H9 (cell line): ENCODE measurements around the gene NAA25. TPM values are rescaled to one million over a fixed set of nuclear protein-coding genes. Genes with fewer than 3 reads are reported as not detected.

ENCODE experiments used
- DNase-seq: peaks from one replicate; pipeline ENCODE4 v3.0.0-alpha.2; 2017
- H2AFZ ChIP-seq: one replicate; pipeline ENCODE4 v1.6.1; 2013; ENCODE audit warnings: mild to moderate bottlenecking, low read length, control low read depth, moderate library complexity
- H2AK5ac ChIP-seq: 2 replicates; pipeline ENCODE4 v1.6.1; 2013; ENCODE audit warnings: low read length, control low read depth, mixed read lengths; ENCODE audit not compliant: insufficient read length
- H2BK120ac ChIP-seq: one replicate; pipeline ENCODE4 v1.6.1; 2013; ENCODE audit warnings: low read depth, mild to moderate bottlenecking, low read length, control low read depth, inconsistent platforms; ENCODE audit not compliant: poor library complexity, severe bottlenecking
- H2BK12ac ChIP-seq: 2 replicates; pipeline ENCODE4 v1.6.1; 2013; ENCODE audit warnings: low read length, control low read depth, mixed read lengths, low read depth; ENCODE audit not compliant: insufficient read length
- H2BK15ac ChIP-seq: 2 replicates; pipeline ENCODE4 v1.6.1; 2013; ENCODE audit warnings: low read depth, low read length, control low read depth
- H2BK20ac ChIP-seq: one replicate; pipeline ENCODE4 v1.6.1; 2013; ENCODE audit warnings: low read depth, mild to moderate bottlenecking, low read length, control low read depth, inconsistent platforms; ENCODE audit not compliant: poor library complexity, severe bottlenecking
- H2BK5ac ChIP-seq: 2 replicates; pipeline ENCODE4 v1.6.1; 2013; ENCODE audit warnings: low read length, control low read depth, mixed read lengths; ENCODE audit not compliant: insufficient read length
- H3K14ac ChIP-seq: 2 replicates; pipeline ENCODE4 v1.6.1; 2013; ENCODE audit warnings: low read length, control low read depth; ENCODE audit not compliant: insufficient read depth
- H3K18ac ChIP-seq: 2 replicates; pipeline ENCODE4 v1.6.1; 2013; ENCODE audit warnings: low read depth, mild to moderate bottlenecking, mixed read lengths, low read length, control low read depth; ENCODE audit not compliant: insufficient read length
- H3K23ac ChIP-seq: 2 replicates; pipeline ENCODE4 v1.6.1; 2013; ENCODE audit warnings: low read length, control low read depth, mixed read lengths, low read depth; ENCODE audit not compliant: insufficient read length
- H3K23me2 ChIP-seq: 2 replicates; pipeline ENCODE4 v1.6.1; 2013; ENCODE audit warnings: low read depth, mild to moderate bottlenecking, mixed read lengths, low read length, control low read depth; ENCODE audit not compliant: insufficient read length, poor library complexity, severe bottlenecking
- H3K27ac ChIP-seq: 2 replicates; pipeline ENCODE4 v1.5.1; 2013; ENCODE audit warnings: low read length, control low read depth, mixed read lengths, low read depth; ENCODE audit not compliant: insufficient read length
- H3K27me3 ChIP-seq: 2 replicates; pipeline ENCODE4 v1.6.1; 2013; ENCODE audit warnings: low read length, control low read depth, inconsistent platforms; ENCODE audit not compliant: insufficient read depth
- H3K4ac ChIP-seq: 2 replicates; pipeline ENCODE4 v1.6.1; 2013; ENCODE audit warnings: low read depth, mild to moderate bottlenecking, control low read depth, inconsistent platforms, low read length, moderate library complexity
- H3K4me1 ChIP-seq: 2 replicates; pipeline ENCODE4 v1.6.1; 2013; ENCODE audit warnings: low read length, control low read depth, inconsistent platforms; ENCODE audit not compliant: insufficient read depth
- H3K4me2 ChIP-seq: 2 replicates; pipeline ENCODE4 v1.6.1; 2013; ENCODE audit warnings: low read length, control low read depth, mixed read lengths; ENCODE audit not compliant: insufficient read length, insufficient read depth
- H3K56ac ChIP-seq: 2 replicates; pipeline ENCODE4 v1.6.1; 2013; ENCODE audit warnings: low read depth, mild to moderate bottlenecking, mixed read lengths, low read length, control low read depth; ENCODE audit not compliant: insufficient read length
- H3K79me1 ChIP-seq: 2 replicates; pipeline ENCODE4 v1.6.1; 2013; ENCODE audit warnings: low read depth, mild to moderate bottlenecking, moderate library complexity, low read length, control low read depth, inconsistent platforms; ENCODE audit not compliant: insufficient read depth, poor library complexity, severe bottlenecking
- H3K79me2 ChIP-seq: 2 replicates; pipeline ENCODE4 v1.6.1; 2013; ENCODE audit warnings: low read length, control low read depth, inconsistent platforms; ENCODE audit not compliant: insufficient read depth
- H3K9ac ChIP-seq: 2 replicates; pipeline ENCODE4 v1.6.1; 2013; ENCODE audit warnings: low read length, control low read depth, mixed read lengths; ENCODE audit not compliant: insufficient read length; ENCODE audit errors: extremely low read depth
- H3K9me3 ChIP-seq: one replicate; pipeline ENCODE4 v1.6.1; 2013; ENCODE audit warnings: low read depth, low read length, inconsistent platforms; ENCODE audit not compliant: control insufficient read depth
- H3T11ph ChIP-seq: one replicate; pipeline ENCODE4 v1.6.1; 2013; ENCODE audit warnings: mild to moderate bottlenecking, low read length, control low read depth, inconsistent platforms
- H4K20me1 ChIP-seq: one replicate; pipeline ENCODE4 v1.6.1; 2013; ENCODE audit not compliant: control insufficient read depth, insufficient read length, insufficient read depth
- H4K5ac ChIP-seq: 2 replicates; pipeline ENCODE4 v1.6.1; 2013; ENCODE audit warnings: low read depth, mild to moderate bottlenecking, mixed read lengths, low read length, control low read depth; ENCODE audit not compliant: insufficient read length
- H4K8ac ChIP-seq: replicated peaks from 2 replicates; pipeline ENCODE4 v1.6.1; 2013; ENCODE audit warnings: low read length, control low read depth, mixed read lengths, low read depth; ENCODE audit not compliant: insufficient read length
- H4K91ac ChIP-seq: 2 replicates; pipeline ENCODE4 v1.6.1; 2013; ENCODE audit warnings: low read depth, mild to moderate bottlenecking, moderate library complexity, mixed read lengths, low read length, control low read depth; ENCODE audit not compliant: insufficient read length
- H3K27ac Mint-ChIP-seq, 3 experiments: 2 replicates in 2 of 3; 3 replicates in 1 of 3; pipeline ENCODE4 v1.8.0; 2020 to 2021; ENCODE audit warnings: mixed read lengths in 3 of 3, mild to moderate bottlenecking in 1 of 3, moderate library complexity in 1 of 3
- H3K27me3 Mint-ChIP-seq: 2 replicates; pipeline ENCODE4 v1.8.0; 2021; ENCODE audit warnings: low read depth, mild to moderate bottlenecking, moderate library complexity, mixed read lengths
- H3K36me3 Mint-ChIP-seq, 3 experiments: 2 replicates in 2 of 3; 3 replicates in 1 of 3; pipeline ENCODE4 v1.8.0; 2020 to 2021; ENCODE audit warnings: low read depth in 3 of 3, mixed read lengths in 3 of 3; ENCODE audit not compliant: insufficient read depth in 1 of 3
- H3K4me1 Mint-ChIP-seq, 2 experiments: 2 replicates each; pipeline ENCODE4 v1.8.0; 2020; ENCODE audit warnings: mixed read lengths in 2 of 2
- H3K4me3 Mint-ChIP-seq, 2 experiments: 2 replicates in 1 of 2; 3 replicates in 1 of 2; pipeline ENCODE4 v1.8.0; 2020 to 2021; ENCODE audit warnings: mild to moderate bottlenecking in 2 of 2, mixed read lengths in 2 of 2, moderate library complexity in 1 of 2
- H3K9me3 Mint-ChIP-seq, 2 experiments: 2 replicates in 1 of 2; 3 replicates in 1 of 2; pipeline ENCODE4 v1.8.0; 2020; ENCODE audit warnings: mild to moderate bottlenecking in 2 of 2, mixed read lengths in 2 of 2, moderate library complexity in 1 of 2
- WGBS: extraction: QIAGEN DNeasy Blood & Tissue Kit; methylation state at CpG from one replicate; pipeline ENCODE4 v1.1.7; 2013; ENCODE audit warnings: missing lambda C conversion rate, low lambda C conversion rate, mixed read lengths; ENCODE audit not compliant: insufficient read length; ENCODE audit errors: extremely low coverage; 5-methylcytosine and 5-hydroxymethylcytosine counted together
- total RNA-seq: library from RNA; stranded (reverse); gene quantifications from 2 replicates; pipeline ENCODE4 v1.2.1, GENCODE V29; 2021
- TF ChIP-seq, protein P1 (sequence below): fragments of 200-600 bp; sonication (generic); conservative IDR thresholded peaks from 3 replicates; pipeline ENCODE4 v1.8.0; 2021; ENCODE audit warnings: antibody characterized with exemption, mild to moderate bottlenecking

The NAA25 gene
- total RNA-seq, 1 experiment from 2014 or later = 57.1 TPM

GRCh38 chr12:112125250-112125999, 16.8 kb upstream of the NAA25 start, which contains the start of gene TRAFD1:
Gene TRAFD1 (plus strand): TSS chr12:112125560. CDS start chr12:112130523, 4,963 bp downstream.
- H3K4me2 ChIP-seq = peak within 1 kb of the TSS; percentile 88
- no peak within 1 kb of the TSS for H4K8ac ChIP-seq
- H3K27ac ChIP-seq = no peak within 1 kb of the TSS
- H4K91ac ChIP-seq = no peak within 1 kb of the TSS
- H4K20me1 ChIP-seq = no peaks in the 10 kb centered on the region
- H2BK12ac ChIP-seq = no peak within 1 kb of the TSS
- no peaks in the 10 kb centered on the region for H3K4me1 ChIP-seq
- peak within 1 kb of the TSS; percentile 83 to 89 for H3K4me3 Mint-ChIP-seq
- peak within 1 kb of the TSS; percentile 68 for H3K9ac ChIP-seq
- no peak within 1 kb of the TSS for H2BK15ac ChIP-seq
- TF ChIP-seq, protein P1, sequence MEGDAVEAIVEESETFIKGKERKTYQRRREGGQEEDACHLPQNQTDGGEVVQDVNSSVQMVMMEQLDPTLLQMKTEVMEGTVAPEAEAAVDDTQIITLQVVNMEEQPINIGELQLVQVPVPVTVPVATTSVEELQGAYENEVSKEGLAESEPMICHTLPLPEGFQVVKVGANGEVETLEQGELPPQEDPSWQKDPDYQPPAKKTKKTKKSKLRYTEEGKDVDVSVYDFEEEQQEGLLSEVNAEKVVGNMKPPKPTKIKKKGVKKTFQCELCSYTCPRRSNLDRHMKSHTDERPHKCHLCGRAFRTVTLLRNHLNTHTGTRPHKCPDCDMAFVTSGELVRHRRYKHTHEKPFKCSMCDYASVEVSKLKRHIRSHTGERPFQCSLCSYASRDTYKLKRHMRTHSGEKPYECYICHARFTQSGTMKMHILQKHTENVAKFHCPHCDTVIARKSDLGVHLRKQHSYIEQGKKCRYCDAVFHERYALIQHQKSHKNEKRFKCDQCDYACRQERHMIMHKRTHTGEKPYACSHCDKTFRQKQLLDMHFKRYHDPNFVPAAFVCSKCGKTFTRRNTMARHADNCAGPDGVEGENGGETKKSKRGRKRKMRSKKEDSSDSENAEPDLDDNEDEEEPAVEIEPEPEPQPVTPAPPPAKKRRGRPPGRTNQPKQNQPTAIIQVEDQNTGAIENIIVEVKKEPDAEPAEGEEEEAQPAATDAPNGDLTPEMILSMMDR = no peak
- no peaks in the 10 kb centered on the region for H3K27me3 Mint-ChIP-seq
- H3K23ac ChIP-seq = no peak within 1 kb of the TSS
- H3K27me3 ChIP-seq = no peaks in the 10 kb centered on the region
- H3K36me3 Mint-ChIP-seq = no peaks in the 10 kb centered on the region; a peak in 1 of 7 replicates
- no peaks in the 10 kb centered on the region for H3K9me3 Mint-ChIP-seq
- H3K4me1 Mint-ChIP-seq = peaks cover 25 to 27% of the 10 kb centered on the region in 2 experiments
- no peak within 1 kb of the TSS for H3K4ac ChIP-seq
- no peak within 1 kb of the TSS for H3K18ac ChIP-seq
- no peaks in the 10 kb centered on the region; the same call in 1 of the 2 replicates for H3K79me2 ChIP-seq
- H3K27ac Mint-ChIP-seq = peak within 1 kb of the TSS in 1 of 3 experiments; percentile 91; a peak in 1 of 7 replicates
- no CpG with 5 or more reads among the region's 63 CpGs for WGBS
- H4K5ac ChIP-seq = no peak within 1 kb of the TSS
- H2AFZ ChIP-seq = no peak within 1 kb of the TSS
- H2AK5ac ChIP-seq = no peak within 1 kb of the TSS
- H2BK120ac ChIP-seq = no peak within 1 kb of the TSS
- H3K23me2 ChIP-seq = peaks cover 8% of the 10 kb centered on the region
- H3K79me1 ChIP-seq = no peaks in the 10 kb centered on the region
- H3T11ph ChIP-seq = no peak within 1 kb of the TSS
- no peaks in the 10 kb centered on the region for H3K9me3 ChIP-seq
- H2BK5ac ChIP-seq = no peak within 1 kb of the TSS
- H3K56ac ChIP-seq = no peak within 1 kb of the TSS
- no peak within 1 kb of the TSS; the same call in 1 of the 2 replicates for H3K14ac ChIP-seq
- DNase-seq = peak; percentile 99
- no peak within 1 kb of the TSS for H2BK20ac ChIP-seq
